ENCODE results near the gene SLC4A1AP. TPM values are rescaled to one million over a fixed set of nuclear protein-coding genes. Genes with fewer than 3 reads are reported as not detected.

SLC4A1AP gene
- total and polyA plus RNA-seq, 2 of the 13 experiments (the other 11 are each of a cell fraction or from before 2014, with no cell fraction given): 15.3 to 44.6 TPM

GRCh38 chr2:27737676-27738348, 74.1 kb downstream of the SLC4A1AP start (continued):
- no peak for TF ChIP-seq THAP9 (CRISPR knock-in tag; IDR thresholded peaks at IDR 0.05; ENCODE audit: borderline replicate concordance)
- TF ChIP-seq ZNF609 (CRISPR knock-in tag; IDR thresholded peaks at IDR 0.05; ENCODE audit: borderline replicate concordance): no peak
- TF ChIP-seq ISX (CRISPR knock-in tag; conservative IDR thresholded peaks at IDR 0.05): no peak
- TF ChIP-seq SMAD1 (CRISPR knock-in tag; IDR thresholded peaks at IDR 0.05; ENCODE audit: borderline replicate concordance, low read depth): peak; percentile 19; the same call in 1 of the 2 replicates
- TF ChIP-seq ZBTB20 (CRISPR knock-in tag; IDR thresholded peaks at IDR 0.05; ENCODE audit: borderline replicate concordance, low read depth): no peak; the same call in 1 of the 2 replicates
- no peak for TF ChIP-seq ZNF10 (CRISPR knock-in tag; IDR thresholded peaks at IDR 0.05; ENCODE audit: borderline replicate concordance, low read depth)
- no peak for TF ChIP-seq ZNF333 (CRISPR knock-in tag; IDR thresholded peaks at IDR 0.05; ENCODE audit: borderline replicate concordance)
- TF ChIP-seq MIXL1 (CRISPR knock-in tag; IDR thresholded peaks at IDR 0.05): peak; percentile 74; the same call in 1 of the 2 replicates
- TF ChIP-seq USF2 (IDR thresholded peaks at IDR 0.05; ENCODE audit: low read depth, low read length): no peak
- TF ChIP-seq USF2 (CRISPR knock-in tag; IDR thresholded peaks at IDR 0.05; ENCODE audit: borderline replicate concordance): no peak
- no peak for TF ChIP-seq ZNF691 (CRISPR knock-in tag; IDR thresholded peaks at IDR 0.05; ENCODE audit: borderline replicate concordance, low read depth)
- peak; percentile 61 for TF ChIP-seq ASH2L (IDR thresholded peaks at IDR 0.05; ENCODE audit: insufficient read length, low read depth, low read length)
- TF ChIP-seq ARHGAP35 (CRISPR knock-in tag; IDR thresholded peaks at IDR 0.05; ENCODE audit: borderline replicate concordance): no peak
- TF ChIP-seq KDM2A (CRISPR knock-in tag; IDR thresholded peaks at IDR 0.05; ENCODE audit: borderline replicate concordance, low read depth): peak; percentile 39; the same call in 1 of the 2 replicates
- no peak for TF ChIP-seq ETS1 (CRISPR knock-in tag; IDR thresholded peaks at IDR 0.05)
- TF ChIP-seq NBN (conservative IDR thresholded peaks at IDR 0.05): no peak

Measured in HepG2 (cell line).